ENCODE results near the gene CLOCK.

DNA sequence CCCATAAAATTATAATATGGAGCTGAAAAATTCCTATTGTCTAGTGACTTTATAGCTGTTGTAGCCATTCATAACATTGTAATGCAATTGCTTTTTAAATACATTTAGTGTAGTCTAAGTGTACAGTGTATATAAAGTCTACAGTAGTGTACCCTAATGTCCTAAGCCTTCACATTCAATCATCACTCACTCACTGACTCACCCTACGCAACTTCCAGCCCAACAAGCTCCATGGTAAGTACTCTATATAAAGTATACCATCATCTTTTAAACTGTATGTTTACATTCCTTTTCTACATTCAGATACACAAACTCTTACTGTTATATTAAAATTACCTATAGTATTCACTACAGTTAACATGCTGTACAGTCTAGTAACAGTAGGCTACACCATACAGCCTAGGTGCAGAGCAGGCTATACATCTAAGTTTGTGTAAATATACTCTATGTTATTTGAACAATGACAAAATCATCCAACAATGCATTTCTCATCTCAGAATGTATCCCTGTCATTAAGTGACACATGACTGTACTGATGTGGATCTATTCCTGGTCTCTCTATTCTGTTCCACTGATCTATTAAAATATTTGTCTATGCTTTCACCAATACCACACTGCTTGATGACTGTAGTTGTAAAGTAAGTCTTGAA is 33.7 kb downstream of the CLOCK start:
- TF ChIP-seq POLR2A (IDR thresholded peaks at IDR 0.05; ENCODE audit: low read length) (no peak), GATA1 (IDR thresholded peaks at IDR 0.05; ENCODE audit: low read depth, low read length) (no peak)

Data from erythroblast (primary cell).